Keratinocyte (primary cell): ENCODE results near the gene PKN2. TPM values are rescaled to one million over a fixed set of nuclear protein-coding genes. Genes with fewer than 3 reads are reported as not detected.
"Not testable (repeated sequence)": the region's sequence is repeated elsewhere in the genome, so short reads cannot be mapped to it uniquely, and the experiment has no call there.

Experiments used
- DNase-seq: peaks from one replicate; pipeline ENCODE4 v3.0.0-alpha.2; 2011; ENCODE audit warnings: low read depth, missing footprints, low spot score
- FAIRE-seq: peaks from 2 replicates; lab custom pipeline; 2011; peaks lifted over from hg19 to GRCh38; lab: Jason Lieb, UNC
- H2AFZ ChIP-seq: 2 replicates; pipeline ENCODE4 v1.6.0; 2012; ENCODE audit warnings: low read length, control low read depth, inconsistent platforms; ENCODE audit not compliant: control insufficient read depth
- H3K27ac ChIP-seq: 2 replicates; pipeline ENCODE4 v1.5.1; 2011; ENCODE audit warnings: low read length; ENCODE audit not compliant: control insufficient read depth, insufficient read depth
- H3K27me3 ChIP-seq: 3 replicates; pipeline ENCODE4 v1.6.0; 2011; ENCODE audit warnings: low read length; ENCODE audit not compliant: control insufficient read depth, insufficient read depth; ENCODE audit errors: extremely low read depth
- H3K36me3 ChIP-seq, 2 experiments: 2 replicates in 1 of 2; 3 replicates in 1 of 2; pipeline ENCODE4 v1.5.1; 2011; ENCODE audit warnings: low read length in 2 of 2, mild to moderate bottlenecking in 1 of 2; ENCODE audit not compliant: control insufficient read depth in 2 of 2, insufficient read depth in 2 of 2; ENCODE audit errors: extremely low read depth in 1 of 2
- H3K4me1 ChIP-seq: 3 replicates; pipeline ENCODE4 v1.5.1; 2011; ENCODE audit warnings: low read length; ENCODE audit not compliant: control insufficient read depth, insufficient read depth; ENCODE audit errors: extremely low read depth
- H3K4me2 ChIP-seq: 3 replicates; pipeline ENCODE4 v1.6.0; 2011; ENCODE audit warnings: low read depth, low read length; ENCODE audit not compliant: control insufficient read depth, insufficient read depth; ENCODE audit errors: extremely low read depth
- H3K4me3 ChIP-seq, 3 experiments: fragments of 200-600 bp in 1 of 3; sonication (generic) in 1 of 3; 2 replicates in 2 of 3; 3 replicates in 1 of 3; pipeline ENCODE4 v1.5.1; 2011 to 2016; ENCODE audit warnings: low read length in 3 of 3, mild to moderate bottlenecking in 3 of 3, control low read depth in 2 of 3, inconsistent platforms in 1 of 3, low read depth in 1 of 3, mixed read lengths in 1 of 3, mixed run types in 1 of 3, moderate library complexity in 1 of 3; ENCODE audit not compliant: control insufficient read depth in 2 of 3, insufficient read depth in 2 of 3; ENCODE audit errors: extremely low read depth in 1 of 3
- H3K79me2 ChIP-seq: 2 replicates; pipeline ENCODE4 v1.6.0; 2012; ENCODE audit warnings: low read length; ENCODE audit not compliant: control insufficient read depth, insufficient read depth
- H3K9ac ChIP-seq: 3 replicates; pipeline ENCODE4 v1.6.0; 2011; ENCODE audit warnings: low read length; ENCODE audit not compliant: control insufficient read depth, insufficient read depth; ENCODE audit errors: extremely low read depth
- H3K9me1 ChIP-seq: 3 replicates; pipeline ENCODE4 v1.6.0; 2011; ENCODE audit warnings: low read length; ENCODE audit not compliant: control insufficient read depth, insufficient read depth; ENCODE audit errors: extremely low read depth
- H3K9me3 ChIP-seq: 2 replicates; pipeline ENCODE4 v1.5.1; 2012; ENCODE audit warnings: low read depth, low read length; ENCODE audit not compliant: control insufficient read depth
- H4K20me1 ChIP-seq: 3 replicates; pipeline ENCODE4 v1.6.0; 2011; ENCODE audit warnings: low read length; ENCODE audit not compliant: control insufficient read depth, insufficient read depth; ENCODE audit errors: extremely low read depth
- CTCF ChIP-seq, 3 experiments: IDR thresholded peaks in 1 of 3; conservative IDR thresholded peaks in 1 of 3; optimal IDR thresholded peaks in 1 of 3; 2 replicates in 2 of 3; 3 replicates in 1 of 3; pipeline versions ENCODE3 to v1.5.1; 2011; ENCODE audit warnings: low read length in 3 of 3, mild to moderate bottlenecking in 3 of 3, moderate library complexity in 2 of 3, control low read depth in 1 of 3, inconsistent platforms in 1 of 3; ENCODE audit not compliant: insufficient read depth in 2 of 3; ENCODE audit errors: extremely low read depth in 1 of 3
- EZH2 ChIP-seq: IDR thresholded peaks from one replicate; pipeline ENCODE4 v1.6.1; 2012; ENCODE audit warnings: inconsistent platforms, mild to moderate bottlenecking, low read length, moderate library complexity
- dilution Hi-C: fragments of 300-500 bp; cut with MboI; formaldehyde crosslinking; loops from one replicate; pipeline ENCODE4 v1.7.0; 2020; ENCODE audit warnings: low sequenced_read_pairs; ENCODE audit not compliant: extremely low pct_ligation_motif_present
- polyA plus RNA-seq, 5 experiments: library from polyadenylated mRNA; depleted of rRNA in 3 of 5; stranded (reverse) in 3 of 5; stranded (forward) in 1 of 5; unstranded in 1 of 5; fragments of >200 nt; gene quantifications; 1 replicate in 1 of 5; 2 replicates in 3 of 5; 3 replicates in 1 of 5; pipeline versions ENCODE4 v1.2.1 to v1.2.3, GENCODE V29; 2011 to 2012; ENCODE audit warnings: missing spikeins in 2 of 5, low read depth in 1 of 5, low replicate concordance in 1 of 5

The PKN2 gene
- polyA plus RNA-seq, 1 donor (not counting 4 experiments of a cell fraction or from before 2014, with no cell fraction given), result 30.8 TPM

- H3K9me1 ChIP-seq, result no peaks in the 10 kb centered on the region
- dilution Hi-C loops, result no loop called here
- peaks cover 2 to 3% of the 10 kb centered on the region in 2 experiments for H3K36me3 ChIP-seq
- no peak overlapping the region for H3K27ac ChIP-seq
- TF ChIP-seq EZH2 (no peak), CTCF (optimal IDR thresholded peaks at IDR 0.05 in 1 of 3, IDR thresholded peaks at IDR 0.05 in 1 of 3, conservative IDR thresholded peaks at IDR 0.05 in 1 of 3; ENCODE audit: extremely low read depth in 1 of 3, insufficient read depth in 2 of 3, low read length in 3 of 3) (no peak)
- no peak overlapping the region for H3K4me3 ChIP-seq
- no peaks in the 10 kb centered on the region for H3K9me3 ChIP-seq
- no peak overlapping the region for H3K9ac ChIP-seq
- H3K4me2 ChIP-seq, result no peak overlapping the region
- H4K20me1 ChIP-seq, result no peaks in the 10 kb centered on the region
- no peaks in the 10 kb centered on the region for H3K79me2 ChIP-seq
- H3K27me3 ChIP-seq, result no peaks in the 10 kb centered on the region
- H3K4me1 ChIP-seq, result no peaks in the 10 kb centered on the region
- H2AFZ ChIP-seq, result no peak overlapping the region
- FAIRE-seq (no peak), DNase-seq (no peak)
Observed at GRCh38 chr1:88812366-88812765, 128.3 kb downstream of the PKN2 start.

- no peak for DNase-seq
- Histone ChIP-seq H3K36me3 (peaks cover 2 to 3% of the 10 kb centered on the region in 2 experiments), H3K27ac (no peak overlapping the region), H3K9ac (no peak overlapping the region), H4K20me1 (no peaks in the 10 kb centered on the region), H3K27me3 (no peaks in the 10 kb centered on the region), H3K4me2 (no peak overlapping the region), H2AFZ (no peak overlapping the region), H3K9me3 (no peaks in the 10 kb centered on the region), H3K4me3 (no peak overlapping the region), H3K79me2 (no peaks in the 10 kb centered on the region), H3K9me1 (no peaks in the 10 kb centered on the region), H3K4me1 (no peaks in the 10 kb centered on the region)
- FAIRE-seq, result no peak
- no peak for TF ChIP-seq EZH2
- TF ChIP-seq CTCF (optimal IDR thresholded peaks at IDR 0.05 in 1 of 3, IDR thresholded peaks at IDR 0.05 in 1 of 3, conservative IDR thresholded peaks at IDR 0.05 in 1 of 3; ENCODE audit: extremely low read depth in 1 of 3, insufficient read depth in 2 of 3, low read length in 3 of 3), result no peak
- dilution Hi-C loops, result no loop called here
Observed at GRCh38 chr1:88813471-88813870, 129.4 kb downstream of the PKN2 start.

GRCh38 chr1:88819642-88820041, 135.6 kb downstream of the PKN2 start:
- H3K4me3 ChIP-seq, DNase-seq, H2AFZ ChIP-seq, H3K4me2 ChIP-seq, H3K36me3 ChIP-seq, H4K20me1 ChIP-seq, H3K9ac ChIP-seq, FAIRE-seq, H3K9me3 ChIP-seq, H3K27me3 ChIP-seq, H3K9me1 ChIP-seq, H3K27ac ChIP-seq, H3K4me1 ChIP-seq, dilution Hi-C loops, H3K79me2 ChIP-seq: not testable (repeated sequence)
